ENCODE results near the gene DENND5A. TPM values are rescaled to one million over a fixed set of nuclear protein-coding genes. Genes with fewer than 3 reads are reported as not detected.

The DENND5A gene
- total RNA-seq, 6 experiments from 2014 or later = 14.4 to 38.7 (median 20.4) TPM

GRCh38 chr11:9133956-9134355, 131.2 kb downstream of the DENND5A start:
- H3K27me3 ChIP-seq = no peaks in the 10 kb centered on the region
- H3K4me1 ChIP-seq = peaks cover 0 to 5% (median under 1%) of the 10 kb centered on the region in 4 donors
- H3K9me3 ChIP-seq = no peaks in the 10 kb centered on the region
- intact Hi-C loops (cut with DNase I) = loop anchor here in 1 of 2 donors (10.0 kb wide), 1 partner anchor 119 kb away; no protein-coding TSS in a partner anchor
- DNase-seq (no peak), ATAC-seq (no peak)
- no peak overlapping the region for H3K4me3 ChIP-seq
- no peaks in the 10 kb centered on the region for H3K36me3 ChIP-seq
- 100% methylated on average over 2 of the region's 2 CpGs for WGBS (ENCODE audit: insufficient coverage, low coverage, low lambda C conversion rate, missing lambda C conversion rate)
- TF ChIP-seq CTCF (IDR thresholded peaks at IDR 0.05) = no peak
- TF ChIP-seq POLR2A (IDR thresholded peaks at IDR 0.05) = no peak
- H3K27ac ChIP-seq = no peak overlapping the region

- H3K36me3 ChIP-seq = no peaks in the 10 kb centered on the region
- TF ChIP-seq CTCF (IDR thresholded peaks at IDR 0.05) = no peak
- no peak for TF ChIP-seq POLR2A (IDR thresholded peaks at IDR 0.05)
- intact Hi-C loops (cut with DNase I) = loop anchor here in 1 of 2 donors (10.0 kb wide), 1 partner anchor 118 kb away; no protein-coding TSS in a partner anchor
- no peak overlapping the region for H3K4me3 ChIP-seq
- H3K4me1 ChIP-seq = no peaks in the 10 kb centered on the region
- no peaks in the 10 kb centered on the region for H3K27me3 ChIP-seq
- H3K9me3 ChIP-seq = no peaks in the 10 kb centered on the region
- WGBS (ENCODE audit: insufficient coverage, low coverage, low lambda C conversion rate, missing lambda C conversion rate) = 100% methylated on average over 2 of the region's 5 CpGs
- H3K27ac ChIP-seq = no peak overlapping the region
- ATAC-seq (no peak), DNase-seq (no peak)
These were observed 132.8 kb downstream of the DENND5A start for GRCh38 chr11:9132203-9132878.

- Histone ChIP-seq H3K4me3 (no peak overlapping the region), H3K9me3 (no peaks in the 10 kb centered on the region), H3K27ac (no peak overlapping the region), H3K36me3 (no peaks in the 10 kb centered on the region), H3K4me1 (no peaks in the 10 kb centered on the region), H3K27me3 (no peaks in the 10 kb centered on the region)
- intact Hi-C loops (cut with DNase I) = loop anchor here in 1 of 2 donors (10.0 kb wide), 1 partner anchor 115 kb away; no protein-coding TSS in a partner anchor
- TF ChIP-seq CTCF (IDR thresholded peaks at IDR 0.05) (no peak), POLR2A (IDR thresholded peaks at IDR 0.05) (no peak)
- ATAC-seq (peak in 1 of 4 donors; percentile 17), DNase-seq (no peak)
- WGBS (ENCODE audit: insufficient coverage, low coverage, low lambda C conversion rate, missing lambda C conversion rate) = 88% methylated on average over 1 of the region's 1 CpG
These were observed 134.9 kb downstream of the DENND5A start for GRCh38 chr11:9130297-9130696.

- ATAC-seq (no peak), DNase-seq (no peak)
- Histone ChIP-seq H3K36me3 (no peaks in the 10 kb centered on the region), H3K9me3 (no peaks in the 10 kb centered on the region), H3K27ac (no peak overlapping the region), H3K4me3 (no peak overlapping the region), H3K4me1 (no peaks in the 10 kb centered on the region), H3K27me3 (no peaks in the 10 kb centered on the region)
- WGBS (ENCODE audit: insufficient coverage, low coverage, low lambda C conversion rate, missing lambda C conversion rate) = 57% methylated on average over 2 of the region's 2 CpGs
- intact Hi-C loops (cut with DNase I) = no loop called here
- TF ChIP-seq CTCF (IDR thresholded peaks at IDR 0.05) (no peak), POLR2A (IDR thresholded peaks at IDR 0.05) (no peak)
These were observed 138.5 kb downstream of the DENND5A start for GRCh38 chr11:9126636-9127035.

Measured in right lobe of liver (tissue), 6 donors.